ENCODE results near the gene ZNF341. TPM values are rescaled to one million over a fixed set of nuclear protein-coding genes. Genes with fewer than 3 reads are reported as not detected.

The ZNF341 gene
- total RNA-seq, 1 donor from 2014 or later, result 8.3 TPM

GRCh38 chr20:33788351-33789049 lies 56.7 kb downstream of the ZNF341 start:
- H3K4me1 Mint-ChIP-seq (ENCODE audit: low read depth), result peaks cover 1% of the 10 kb centered on the region

GRCh38 chr20:33789109-33789857 lies 57.5 kb downstream of the ZNF341 start:
- TF ChIP-seq CTCF (IDR thresholded peaks at IDR 0.05; ENCODE audit: unreplicated experiment), result no peak
- H3K27ac Mint-ChIP-seq, result peak overlapping the region; percentile 65
- H3K4me3 Mint-ChIP-seq (ENCODE audit: low read depth), result no peak overlapping the region
- H3K4me1 Mint-ChIP-seq (ENCODE audit: low read depth), result peaks cover 3% of the 10 kb centered on the region
- H3K9me3 Mint-ChIP-seq (ENCODE audit: low read depth), result no peaks in the 10 kb centered on the region
- H3K36me3 Mint-ChIP-seq (ENCODE audit: insufficient read depth), result peaks cover 4% of the 10 kb centered on the region
- no peaks in the 10 kb centered on the region for H3K27me3 Mint-ChIP-seq
- DNase-seq (ENCODE audit: low spot score, unreplicated experiment), result no peak

More at GRCh38 chr20:33788351-33789049, 56.7 kb downstream of the ZNF341 start:
- Mint-ChIP-seq H3K9me3 (ENCODE audit: low read depth) (no peaks in the 10 kb centered on the region), H3K4me3 (ENCODE audit: low read depth) (no peak overlapping the region), H3K27me3 (no peaks in the 10 kb centered on the region), H3K27ac (no peak overlapping the region), H3K36me3 (ENCODE audit: insufficient read depth) (peaks cover 4% of the 10 kb centered on the region)
- TF ChIP-seq CTCF (IDR thresholded peaks at IDR 0.05; ENCODE audit: unreplicated experiment), result no peak
- no peak for DNase-seq (ENCODE audit: low spot score, unreplicated experiment)

GRCh38 chr20:33789858-33790182 lies 58.0 kb downstream of the ZNF341 start:
- no peak for DNase-seq (ENCODE audit: low spot score, unreplicated experiment)
- H3K36me3 Mint-ChIP-seq (ENCODE audit: insufficient read depth), result peaks cover 4% of the 10 kb centered on the region

GRCh38 chr20:33790566-33790965 lies 58.8 kb downstream of the ZNF341 start:
- H3K36me3 Mint-ChIP-seq (ENCODE audit: insufficient read depth), result peaks cover 4% of the 10 kb centered on the region
- DNase-seq (ENCODE audit: low spot score, unreplicated experiment), result no peak
- no peak for TF ChIP-seq CTCF (IDR thresholded peaks at IDR 0.05; ENCODE audit: unreplicated experiment)
- H3K27me3 Mint-ChIP-seq, result no peaks in the 10 kb centered on the region
- H3K27ac Mint-ChIP-seq, result peak overlapping the region; percentile 68
- H3K9me3 Mint-ChIP-seq (ENCODE audit: low read depth), result no peaks in the 10 kb centered on the region
- no peak overlapping the region for H3K4me3 Mint-ChIP-seq (ENCODE audit: low read depth)
- peaks cover 8% of the 10 kb centered on the region for H3K4me1 Mint-ChIP-seq (ENCODE audit: low read depth)

More at GRCh38 chr20:33789858-33790182, 58.0 kb downstream of the ZNF341 start:
- no peak for TF ChIP-seq CTCF (IDR thresholded peaks at IDR 0.05; ENCODE audit: unreplicated experiment)
- H3K4me1 Mint-ChIP-seq (ENCODE audit: low read depth), result peaks cover 5% of the 10 kb centered on the region
- H3K27ac Mint-ChIP-seq, result peak overlapping the region; percentile 68
- H3K4me3 Mint-ChIP-seq (ENCODE audit: low read depth), result no peak overlapping the region
- no peaks in the 10 kb centered on the region for H3K9me3 Mint-ChIP-seq (ENCODE audit: low read depth)
- H3K27me3 Mint-ChIP-seq, result no peaks in the 10 kb centered on the region

- H3K4me3 Mint-ChIP-seq (ENCODE audit: low read depth), result no peak overlapping the region
- no peak for DNase-seq (ENCODE audit: low spot score, unreplicated experiment)
- peaks cover 4% of the 10 kb centered on the region for H3K36me3 Mint-ChIP-seq (ENCODE audit: insufficient read depth)
- H3K27me3 Mint-ChIP-seq, result no peaks in the 10 kb centered on the region
- peaks cover 9% of the 10 kb centered on the region for H3K4me1 Mint-ChIP-seq (ENCODE audit: low read depth)
- peak overlapping the region; percentile 68 for H3K27ac Mint-ChIP-seq
- H3K9me3 Mint-ChIP-seq (ENCODE audit: low read depth), result no peaks in the 10 kb centered on the region
- no peak for TF ChIP-seq CTCF (IDR thresholded peaks at IDR 0.05; ENCODE audit: unreplicated experiment)
Observed at GRCh38 chr20:33791021-33791420, 59.2 kb downstream of the ZNF341 start.

Measured in progenitor cell of endocrine pancreas (in vitro differentiated cells).